WTC11 (cell line): ENCODE data around the gene TRIM2. TPM values are rescaled to one million over a fixed set of nuclear protein-coding genes. Genes with fewer than 3 reads are reported as not detected.
A peak's percentile ranks its signal among the peaks of the same experiment; 100 is the strongest.

Experiments
- ATAC-seq: fragments of 200-7000 bp; cut with Tn5 transposase; 2 replicates; pipeline ENCODE4 v1.10.0; 2021; ENCODE audit warnings: mild to moderate bottlenecking, moderate library complexity
- CTCF ChIA-PET: fragments of 300-600 bp; sonication (Branson Sonifier 250); formaldehyde crosslinking; loops from one replicate; lab custom pipeline; 2021; ENCODE audit warnings: antibody characterized with exemption; lab: Charles Lee
- POLR2A ChIA-PET: fragments of 350-600 bp; sonication (Branson Sonifier 250); formaldehyde crosslinking; loops from one replicate; lab custom pipeline; 2021; ENCODE audit warnings: antibody characterized with exemption; lab: Charles Lee
- DNase-seq: peaks from one replicate; pipeline ENCODE4 v3.0.0; 2021; ENCODE audit warnings: low spot score
- H3K27ac Mint-ChIP-seq: 2 replicates; pipeline ENCODE4 v1.8.0; 2021; ENCODE audit warnings: mixed read lengths
- H3K27me3 Mint-ChIP-seq: 2 replicates; pipeline ENCODE4 v1.8.0; 2021; ENCODE audit warnings: low read depth, mild to moderate bottlenecking, moderate library complexity, mixed read lengths
- H3K36me3 Mint-ChIP-seq: 2 replicates; pipeline ENCODE4 v1.8.0; 2021; ENCODE audit warnings: mixed read lengths
- H3K4me1 Mint-ChIP-seq: 2 replicates; pipeline ENCODE4 v1.8.0; 2022; ENCODE audit warnings: mixed read lengths
- H3K4me3 Mint-ChIP-seq: 2 replicates; pipeline ENCODE4 v1.8.0; 2021; ENCODE audit warnings: mild to moderate bottlenecking, moderate library complexity, mixed read lengths
- H3K9me3 Mint-ChIP-seq: 2 replicates; pipeline ENCODE4 v1.8.0; 2021; ENCODE audit warnings: mixed read lengths
- AFF4 ChIP-seq: sonication (generic); formaldehyde crosslinking; IDR thresholded peaks from 2 replicates; pipeline ENCODE4 v1.8.1; 2023; ENCODE audit warnings: mild to moderate bottlenecking, missing genetic modification reagents, borderline replicate concordance
- AR ChIP-seq: fragments of 250-450 bp; sonication (Bioruptor Pico); IDR thresholded peaks from 2 replicates; pipeline ENCODE4 v1.9.0; 2021; ENCODE audit warnings: mild to moderate bottlenecking
- CDX4 ChIP-seq: fragments of 250-450 bp; sonication (Bioruptor Pico); IDR thresholded peaks from 2 replicates; pipeline ENCODE4 v1.9.0; 2021; ENCODE audit warnings: moderate library complexity, mild to moderate bottlenecking, inconsistent platforms, borderline replicate concordance
- CREM ChIP-seq: sonication (generic); formaldehyde crosslinking; IDR thresholded peaks from 2 replicates; pipeline ENCODE4 v1.8.1; 2022; ENCODE audit warnings: mild to moderate bottlenecking, missing genetic modification reagents, moderate library complexity
- ELF4 ChIP-seq: sonication (generic); formaldehyde crosslinking; IDR thresholded peaks from 2 replicates; pipeline ENCODE4 v1.8.1; 2022; ENCODE audit warnings: low read depth, mild to moderate bottlenecking, moderate library complexity, missing genetic modification reagents
- ESRRA ChIP-seq: sonication (generic); formaldehyde crosslinking; IDR thresholded peaks from 2 replicates; pipeline ENCODE4 v1.8.1; 2022; ENCODE audit warnings: mild to moderate bottlenecking, missing genetic modification reagents, borderline replicate concordance
- GABPB1 ChIP-seq: sonication (generic); formaldehyde crosslinking; IDR thresholded peaks from 2 replicates; pipeline ENCODE4 v1.8.1; 2023; ENCODE audit warnings: mild to moderate bottlenecking, missing genetic modification reagents
- GRHL2 ChIP-seq: fragments of 250-450 bp; sonication (Bioruptor Pico); IDR thresholded peaks from 2 replicates; pipeline ENCODE4 v1.8.0; 2022; ENCODE audit warnings: mild to moderate bottlenecking, moderate library complexity; ENCODE audit not compliant: insufficient replicate concordance, severe bottlenecking
- IRF1 ChIP-seq: sonication (generic); formaldehyde crosslinking; IDR thresholded peaks from 2 replicates; pipeline ENCODE4 v1.8.0; 2023; ENCODE audit warnings: missing genetic modification reagents
- IRF2 ChIP-seq: sonication (generic); formaldehyde crosslinking; IDR thresholded peaks from 2 replicates; pipeline ENCODE4 v1.8.0; 2022; ENCODE audit warnings: low read depth, missing genetic modification reagents, borderline replicate concordance
- MLX ChIP-seq: sonication (generic); formaldehyde crosslinking; IDR thresholded peaks from 2 replicates; pipeline ENCODE4 v1.8.1; 2023; ENCODE audit warnings: mild to moderate bottlenecking, missing genetic modification reagents, moderate library complexity
- MXD4 ChIP-seq: fragments of 250-450 bp; sonication (Bioruptor Pico); IDR thresholded peaks from 2 replicates; pipeline ENCODE4 v1.8.0; 2021; ENCODE audit warnings: mild to moderate bottlenecking, moderate library complexity, borderline replicate concordance
- NFYB ChIP-seq: sonication (generic); formaldehyde crosslinking; conservative IDR thresholded peaks from 2 replicates; pipeline ENCODE4 v1.8.0; 2022; ENCODE audit warnings: low read depth, missing genetic modification reagents
- PRRX2 ChIP-seq: fragments of 250-450 bp; sonication (Bioruptor Pico); IDR thresholded peaks from 2 replicates; pipeline ENCODE4 v1.8.0; 2021; ENCODE audit warnings: mild to moderate bottlenecking
- SMAD4 ChIP-seq: sonication (generic); formaldehyde crosslinking; IDR thresholded peaks from 2 replicates; pipeline ENCODE4 v1.8.0; 2022; ENCODE audit warnings: mild to moderate bottlenecking, missing genetic modification reagents
- SP1 ChIP-seq: sonication (generic); formaldehyde crosslinking; conservative IDR thresholded peaks from 2 replicates; pipeline ENCODE4 v1.8.1; 2022; ENCODE audit warnings: missing genetic modification reagents
- ZNF232 ChIP-seq: sonication (generic); formaldehyde crosslinking; IDR thresholded peaks from 2 replicates; pipeline ENCODE4 v1.8.0; 2022; ENCODE audit warnings: mild to moderate bottlenecking, missing genetic modification reagents
- ZNF263 ChIP-seq: sonication (generic); formaldehyde crosslinking; IDR thresholded peaks from 2 replicates; pipeline ENCODE4 v1.8.1; 2022; ENCODE audit warnings: low read depth, mild to moderate bottlenecking, moderate library complexity, missing genetic modification reagents
- ZNF317 ChIP-seq: sonication (generic); formaldehyde crosslinking; IDR thresholded peaks from 2 replicates; pipeline ENCODE4 v1.8.1; 2023; ENCODE audit warnings: low read depth, mild to moderate bottlenecking, moderate library complexity, missing genetic modification reagents, borderline replicate concordance
- ZNF671 ChIP-seq: fragments of 250-450 bp; sonication (Bioruptor Pico); IDR thresholded peaks from 2 replicates; pipeline ENCODE4 v1.8.0; 2021; ENCODE audit warnings: mild to moderate bottlenecking
- ZSCAN18 ChIP-seq: fragments of 250-450 bp; sonication (Bioruptor Pico); IDR thresholded peaks from 2 replicates; pipeline ENCODE4 v2.1.2; 2022; ENCODE audit warnings: mild to moderate bottlenecking, moderate library complexity
- total RNA-seq: library from RNA; stranded (reverse); gene quantifications from 3 replicates; pipeline ENCODE4 v1.2.3, GENCODE V29; 2021

The TRIM2 gene
- total RNA-seq, 1 experiment from 2014 or later: 54.5 TPM

- no peak for TF ChIP-seq ZSCAN18
- TF ChIP-seq AR (CRISPR knock-in tag): no peak
- TF ChIP-seq MLX (CRISPR knock-in tag): no peak
- TF ChIP-seq NFYB (CRISPR knock-in tag): no peak
- TF ChIP-seq IRF2 (CRISPR knock-in tag): no peak
- TF ChIP-seq ELF4 (CRISPR knock-in tag): no peak
- no peak for TF ChIP-seq SP1 (CRISPR knock-in tag)
Observed at GRCh38 chr4:153252122-153252521, 47.9 kb downstream of the TRIM2 start (continued).

- POLR2A ChIA-PET: no interaction called here
- H3K4me1 Mint-ChIP-seq: peaks cover 46% of the 10 kb centered on the region
- peak overlapping the region; percentile 53 for H3K27ac Mint-ChIP-seq
- ATAC-seq (no peak), DNase-seq (no peak)
- no peak for TF ChIP-seq ZNF317 (CRISPR knock-in tag)
- H3K9me3 Mint-ChIP-seq: no peaks in the 10 kb centered on the region
- no peaks in the 10 kb centered on the region for H3K36me3 Mint-ChIP-seq
- CTCF ChIA-PET: no interaction called here
- H3K4me3 Mint-ChIP-seq: no peak overlapping the region
- no peaks in the 10 kb centered on the region for H3K27me3 Mint-ChIP-seq
Observed at GRCh38 chr4:153255233-153255632, 51.0 kb downstream of the TRIM2 start.

- peaks cover 9% of the 10 kb centered on the region for H3K36me3 Mint-ChIP-seq
- ATAC-seq: peak; percentile 55
- no peak overlapping the region for H3K27ac Mint-ChIP-seq
- H3K27me3 Mint-ChIP-seq: no peaks in the 10 kb centered on the region
- no peak overlapping the region for H3K4me3 Mint-ChIP-seq
- DNase-seq: peak; percentile 53
- peaks cover 53% of the 10 kb centered on the region for H3K4me1 Mint-ChIP-seq
- ChIA-PET POLR2A (interaction anchor here (1.5 kb wide), 1 partner anchor 35 kb away, joined by 6 read pairs; no protein-coding TSS in a partner anchor), CTCF (interaction anchor here (1.0 to 2.9 kb wide), 3 partner anchors 9 to 114 kb away, joined by 6 to 11 read pairs (median 6); no protein-coding TSS in a partner anchor)
- H3K9me3 Mint-ChIP-seq: peaks cover 8% of the 10 kb centered on the region
- TF ChIP-seq GRHL2 (CRISPR knock-in tag) (no peak), CDX4 (CRISPR knock-in tag) (no peak), CREM (no peak), GABPB1 (CRISPR knock-in tag) (no peak), ELF4 (CRISPR knock-in tag) (no peak), ZNF232 (CRISPR knock-in tag) (no peak), IRF1 (CRISPR knock-in tag) (no peak), MXD4 (CRISPR knock-in tag) (no peak), PRRX2 (CRISPR knock-in tag) (no peak), ZNF263 (CRISPR knock-in tag) (no peak), ZNF671 (CRISPR knock-in tag) (no peak), AFF4 (no peak), SMAD4 (CRISPR knock-in tag) (no peak), ESRRA (CRISPR knock-in tag) (no peak)
Observed at GRCh38 chr4:153257151-153257620, 52.9 kb downstream of the TRIM2 start.
